ENCODE results near the gene FRAS1.
A peak's percentile ranks its signal among the peaks of the same experiment; 100 is the strongest.
"Not testable (repeated sequence)": the region's sequence is repeated elsewhere in the genome, so short reads cannot be mapped to it uniquely, and the experiment has no call there.

FRAS1 gene

GRCh38 chr4:78057135-78057599 lies at the start of gene FRAS1:
Gene FRAS1 (plus strand): TSS chr4:78057323. CDS start chr4:78058010, 687 bp downstream.
- H3K36me3 ChIP-seq: no peaks in the 10 kb centered on the region
- H3K4me1 ChIP-seq (ENCODE audit: control insufficient read depth in 1 of 2, insufficient read depth in 1 of 2, low read depth in 1 of 2, low read length in 1 of 2): peaks cover 32 to 33% of the 10 kb centered on the region in 2 experiments
- H3K27me3 ChIP-seq: peaks cover 100% of the 10 kb centered on the region
- H3K27ac ChIP-seq: no peak within 1 kb of the TSS
- TF ChIP-seq CTCF (IDR thresholded peaks at IDR 0.05): no peak
- peak within 1 kb of the TSS; percentile 45 to 52 for H3K4me3 ChIP-seq (ENCODE audit: low read depth in 1 of 2, low read length in 1 of 2)
- H3K9me3 ChIP-seq: no peaks in the 10 kb centered on the region

GRCh38 chr4:78011003-78011402 lies 46.1 kb upstream of the FRAS1 start:
- not testable (repeated sequence) for H3K4me3 ChIP-seq (ENCODE audit: low read depth in 1 of 2, low read length in 1 of 2); H3K27ac ChIP-seq; H3K4me1 ChIP-seq (ENCODE audit: control insufficient read depth in 1 of 2, insufficient read depth in 1 of 2, low read depth in 1 of 2, low read length in 1 of 2); H3K27me3 ChIP-seq; H3K9me3 ChIP-seq; H3K36me3 ChIP-seq

GRCh38 chr4:78014889-78015886 lies 41.9 kb upstream of the FRAS1 start:
- Histone ChIP-seq H3K27ac (no peak overlapping the region), H3K4me1 (ENCODE audit: control insufficient read depth in 1 of 2, insufficient read depth in 1 of 2, low read depth in 1 of 2, low read length in 1 of 2) (no peaks in the 10 kb centered on the region), H3K36me3 (no peaks in the 10 kb centered on the region), H3K4me3 (ENCODE audit: low read depth in 1 of 2, low read length in 1 of 2) (no peak overlapping the region), H3K9me3 (peaks cover 4% of the 10 kb centered on the region), H3K27me3 (no peaks in the 10 kb centered on the region)
- TF ChIP-seq CTCF (IDR thresholded peaks at IDR 0.05): no peak

- H3K27ac ChIP-seq: no peak overlapping the region
- no peaks in the 10 kb centered on the region for H3K27me3 ChIP-seq
- H3K4me1 ChIP-seq (ENCODE audit: control insufficient read depth in 1 of 2, insufficient read depth in 1 of 2, low read depth in 1 of 2, low read length in 1 of 2): no peaks in the 10 kb centered on the region
- no peaks in the 10 kb centered on the region for H3K9me3 ChIP-seq
- no peak overlapping the region for H3K4me3 ChIP-seq (ENCODE audit: low read depth in 1 of 2, low read length in 1 of 2)
- no peak for TF ChIP-seq CTCF (IDR thresholded peaks at IDR 0.05)
- H3K36me3 ChIP-seq: no peaks in the 10 kb centered on the region
Measured at GRCh38 chr4:78018271-78019049, 38.7 kb upstream of the FRAS1 start.

- H3K4me1 ChIP-seq (ENCODE audit: control insufficient read depth in 1 of 2, insufficient read depth in 1 of 2, low read depth in 1 of 2, low read length in 1 of 2): no peaks in the 10 kb centered on the region
- no peak for TF ChIP-seq CTCF (IDR thresholded peaks at IDR 0.05)
- H3K27me3 ChIP-seq: no peaks in the 10 kb centered on the region
- H3K27ac ChIP-seq: no peak overlapping the region
- H3K36me3 ChIP-seq: no peaks in the 10 kb centered on the region
- no peak overlapping the region for H3K4me3 ChIP-seq (ENCODE audit: low read depth in 1 of 2, low read length in 1 of 2)
- H3K9me3 ChIP-seq: no peaks in the 10 kb centered on the region
Measured at GRCh38 chr4:78019414-78019813, 37.7 kb upstream of the FRAS1 start.
